A673 (cell line): ENCODE results near the gene CSF2. TPM values are rescaled to one million over a fixed set of nuclear protein-coding genes. Genes with fewer than 3 reads are reported as not detected.

ENCODE experiments used
- BruUV-seq: library from RNA; stranded (reverse); fragments of 400-500 nt; replicated peaks from 2 replicates; lab custom pipeline; 2021; lab: Mats Ljungman, UMichigan
- CTCF ChIA-PET: fragments of 300-600 bp; sonication (Branson Sonifier 250); formaldehyde crosslinking; loops from one replicate; lab custom pipeline; 2022; ENCODE audit warnings: antibody characterized with exemption; lab: Charles Lee
- POLR2A ChIA-PET: fragments of 300-600 bp; sonication (Branson Sonifier 250); formaldehyde crosslinking; loops from one replicate; lab custom pipeline; 2022; ENCODE audit warnings: antibody characterized with exemption; ENCODE audit not compliant: low non-redundant PET; lab: Charles Lee
- DNase-seq: peaks from one replicate; pipeline ENCODE4 v3.0.0-alpha.2; 2015; ENCODE audit warnings: low spot score
- H3K27ac ChIP-seq: fragments of 200-600 bp; sonication (generic); 2 replicates; pipeline ENCODE4 v1.5.1; 2016; ENCODE audit warnings: mixed run types, low read depth, mild to moderate bottlenecking, mixed read lengths, antibody characterized with exemption, low read length; ENCODE audit not compliant: poor library complexity, severe bottlenecking
- H3K27me3 ChIP-seq: fragments of 200-600 bp; sonication (generic); replicated peaks from 2 replicates; pipeline ENCODE4 v1.6.1; 2017; ENCODE audit warnings: mixed run types, low read depth, mild to moderate bottlenecking, mixed read lengths, antibody characterized with exemption, low read length; ENCODE audit not compliant: insufficient read depth, poor library complexity
- H3K36me3 ChIP-seq: fragments of 200-600 bp; sonication (generic); 2 replicates; pipeline ENCODE4 v1.6.1; 2016; ENCODE audit warnings: mixed run types, mild to moderate bottlenecking, mixed read lengths, antibody characterized with exemption, low read length; ENCODE audit not compliant: insufficient read depth, poor library complexity, severe bottlenecking
- H3K4me1 ChIP-seq: fragments of 200-600 bp; sonication (generic); 2 replicates; pipeline ENCODE4 v1.6.1; 2017; ENCODE audit warnings: mixed run types, mild to moderate bottlenecking, mixed read lengths, antibody characterized with exemption, low read length; ENCODE audit not compliant: insufficient read depth, poor library complexity, severe bottlenecking
- H3K4me3 ChIP-seq: fragments of 200-600 bp; sonication (generic); 2 replicates; pipeline ENCODE4 v1.5.1; 2016; ENCODE audit warnings: low read depth, mixed run types, mild to moderate bottlenecking, mixed read lengths, low read length; ENCODE audit not compliant: poor library complexity, severe bottlenecking
- H3K9me3 ChIP-seq: fragments of 200-600 bp; sonication (generic); 2 replicates; pipeline ENCODE4 v1.6.1; 2016; ENCODE audit warnings: mixed run types, low read depth, mild to moderate bottlenecking, mixed read lengths, antibody characterized with exemption, low read length; ENCODE audit not compliant: poor library complexity, severe bottlenecking
- EZH2 ChIP-seq: fragments of 200-600 bp; sonication (generic); IDR thresholded peaks from 2 replicates; pipeline ENCODE4 v1.6.1; 2017; ENCODE audit warnings: borderline replicate concordance, low read depth, mild to moderate bottlenecking, mixed read lengths, antibody characterized with exemption, low read length; ENCODE audit not compliant: poor library complexity, severe bottlenecking
- intact Hi-C: fragments of 100-400 bp; cut with micrococcal nuclease; formaldehyde crosslinking; loops from one replicate; pipeline ENCODE4 v1.10.0; 2022; ENCODE audit not compliant: unreplicated experiment
- total RNA-seq: library from RNA; stranded (reverse); gene quantifications from 2 replicates; pipeline ENCODE4 v1.2.3, GENCODE V29; 2021
- TF ChIP-seq, protein P1 (sequence below): fragments of 300-800, 200-600 bp; sonication (generic); conservative IDR thresholded peaks from 2 replicates; pipeline ENCODE4 v1.5.1; 2017; ENCODE audit warnings: low read depth, mild to moderate bottlenecking, antibody characterized with exemption, low read length, moderate library complexity, mixed read lengths

CSF2 gene
- total RNA-seq, 1 experiment from 2014 or later = not detected

- POLR2A ChIA-PET = no interaction called here
- H3K27me3 ChIP-seq = no peaks in the 10 kb centered on the region
- H3K9me3 ChIP-seq = no peaks in the 10 kb centered on the region
- TF ChIP-seq, protein P1, sequence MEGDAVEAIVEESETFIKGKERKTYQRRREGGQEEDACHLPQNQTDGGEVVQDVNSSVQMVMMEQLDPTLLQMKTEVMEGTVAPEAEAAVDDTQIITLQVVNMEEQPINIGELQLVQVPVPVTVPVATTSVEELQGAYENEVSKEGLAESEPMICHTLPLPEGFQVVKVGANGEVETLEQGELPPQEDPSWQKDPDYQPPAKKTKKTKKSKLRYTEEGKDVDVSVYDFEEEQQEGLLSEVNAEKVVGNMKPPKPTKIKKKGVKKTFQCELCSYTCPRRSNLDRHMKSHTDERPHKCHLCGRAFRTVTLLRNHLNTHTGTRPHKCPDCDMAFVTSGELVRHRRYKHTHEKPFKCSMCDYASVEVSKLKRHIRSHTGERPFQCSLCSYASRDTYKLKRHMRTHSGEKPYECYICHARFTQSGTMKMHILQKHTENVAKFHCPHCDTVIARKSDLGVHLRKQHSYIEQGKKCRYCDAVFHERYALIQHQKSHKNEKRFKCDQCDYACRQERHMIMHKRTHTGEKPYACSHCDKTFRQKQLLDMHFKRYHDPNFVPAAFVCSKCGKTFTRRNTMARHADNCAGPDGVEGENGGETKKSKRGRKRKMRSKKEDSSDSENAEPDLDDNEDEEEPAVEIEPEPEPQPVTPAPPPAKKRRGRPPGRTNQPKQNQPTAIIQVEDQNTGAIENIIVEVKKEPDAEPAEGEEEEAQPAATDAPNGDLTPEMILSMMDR = no peak
- no peak for TF ChIP-seq EZH2
- CTCF ChIA-PET = no interaction called here
- H3K27ac ChIP-seq = no peak overlapping the region
- no peak for DNase-seq
- no peak overlapping the region for H3K4me3 ChIP-seq
- intact Hi-C loops = no loop called here
- no peaks in the 10 kb centered on the region for H3K36me3 ChIP-seq
- H3K4me1 ChIP-seq = no peaks in the 10 kb centered on the region
- BruUV-seq = no TSS peak
These were observed 20.1 kb upstream of the CSF2 start for GRCh38 chr5:132053483-132053882.

GRCh38 chr5:132054031-132054696 is 19.4 kb upstream of the CSF2 start:
- Histone ChIP-seq H3K4me1 (no peaks in the 10 kb centered on the region), H3K27ac (no peak overlapping the region), H3K9me3 (no peaks in the 10 kb centered on the region), H3K4me3 (no peak overlapping the region), H3K27me3 (no peaks in the 10 kb centered on the region), H3K36me3 (no peaks in the 10 kb centered on the region)
- DNase-seq = no peak
- no TSS peak for BruUV-seq
- ChIA-PET CTCF (no interaction called here), POLR2A (no interaction called here)
- no peak for TF ChIP-seq EZH2
- TF ChIP-seq, protein P1 = no peak
- intact Hi-C loops = no loop called here

DNA sequence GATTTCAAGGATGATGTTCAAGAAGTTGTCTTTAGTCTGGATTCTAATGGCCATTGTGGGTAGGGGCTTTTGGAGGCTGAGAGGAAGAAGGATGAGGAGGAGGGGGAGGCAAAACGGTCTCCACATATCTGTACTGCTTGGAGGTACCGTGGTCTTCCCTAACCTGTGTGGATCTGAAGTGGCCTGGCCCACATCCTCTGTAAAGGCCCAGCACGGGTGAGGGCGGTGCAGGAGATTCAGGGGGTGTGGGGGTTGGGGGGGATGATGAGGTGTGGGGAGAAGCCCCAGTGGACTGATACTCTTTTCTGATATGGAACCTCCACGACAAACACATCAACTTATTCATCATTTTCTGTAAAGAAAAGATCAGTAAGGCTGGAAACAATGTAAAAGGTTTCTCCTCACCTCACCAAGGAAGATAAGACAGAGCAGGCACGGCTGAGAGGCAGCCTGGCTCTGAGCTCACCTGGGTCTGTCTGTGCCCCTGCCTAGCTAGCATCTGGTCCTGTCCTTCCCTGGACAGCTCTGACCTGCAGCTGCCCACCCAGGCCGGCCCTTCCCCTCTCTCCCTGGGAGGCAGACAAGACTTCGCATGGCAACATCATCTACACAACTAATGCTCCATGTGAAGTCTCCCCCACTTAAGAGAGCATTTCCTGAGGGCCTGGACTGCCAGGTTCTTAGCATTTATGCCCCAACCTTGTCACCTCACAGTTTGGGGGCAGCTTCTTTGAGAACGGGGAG is 18.7 kb upstream of the CSF2 start:
- ChIA-PET POLR2A (no interaction called here), CTCF (no interaction called here)
- no TSS peak for BruUV-seq
- H3K36me3 ChIP-seq = no peaks in the 10 kb centered on the region
- no peak for DNase-seq
- intact Hi-C loops = no loop called here
- H3K27me3 ChIP-seq = no peaks in the 10 kb centered on the region
- TF ChIP-seq EZH2 = no peak
- TF ChIP-seq, protein P1 = no peak
- no peaks in the 10 kb centered on the region for H3K9me3 ChIP-seq
- H3K4me3 ChIP-seq = no peak overlapping the region
- no peak overlapping the region for H3K27ac ChIP-seq
- no peaks in the 10 kb centered on the region for H3K4me1 ChIP-seq
